ENCODE measurements around the gene DNAJC15.

GRCh38 chr13:43115141-43115540 lies 91.8 kb downstream of the DNAJC15 start:
- TF ChIP-seq POLR2A (IDR thresholded peaks at IDR 0.05): no peak
- TF ChIP-seq, protein P1, sequence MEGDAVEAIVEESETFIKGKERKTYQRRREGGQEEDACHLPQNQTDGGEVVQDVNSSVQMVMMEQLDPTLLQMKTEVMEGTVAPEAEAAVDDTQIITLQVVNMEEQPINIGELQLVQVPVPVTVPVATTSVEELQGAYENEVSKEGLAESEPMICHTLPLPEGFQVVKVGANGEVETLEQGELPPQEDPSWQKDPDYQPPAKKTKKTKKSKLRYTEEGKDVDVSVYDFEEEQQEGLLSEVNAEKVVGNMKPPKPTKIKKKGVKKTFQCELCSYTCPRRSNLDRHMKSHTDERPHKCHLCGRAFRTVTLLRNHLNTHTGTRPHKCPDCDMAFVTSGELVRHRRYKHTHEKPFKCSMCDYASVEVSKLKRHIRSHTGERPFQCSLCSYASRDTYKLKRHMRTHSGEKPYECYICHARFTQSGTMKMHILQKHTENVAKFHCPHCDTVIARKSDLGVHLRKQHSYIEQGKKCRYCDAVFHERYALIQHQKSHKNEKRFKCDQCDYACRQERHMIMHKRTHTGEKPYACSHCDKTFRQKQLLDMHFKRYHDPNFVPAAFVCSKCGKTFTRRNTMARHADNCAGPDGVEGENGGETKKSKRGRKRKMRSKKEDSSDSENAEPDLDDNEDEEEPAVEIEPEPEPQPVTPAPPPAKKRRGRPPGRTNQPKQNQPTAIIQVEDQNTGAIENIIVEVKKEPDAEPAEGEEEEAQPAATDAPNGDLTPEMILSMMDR (IDR thresholded peaks at IDR 0.05): no peak
